Measurements from ENCODE around the gene CTBP2.
"Not testable (repeated sequence)": the region's sequence is repeated elsewhere in the genome, so short reads cannot be mapped to it uniquely, and the experiment has no call there.

Gene CTBP2

DNA sequence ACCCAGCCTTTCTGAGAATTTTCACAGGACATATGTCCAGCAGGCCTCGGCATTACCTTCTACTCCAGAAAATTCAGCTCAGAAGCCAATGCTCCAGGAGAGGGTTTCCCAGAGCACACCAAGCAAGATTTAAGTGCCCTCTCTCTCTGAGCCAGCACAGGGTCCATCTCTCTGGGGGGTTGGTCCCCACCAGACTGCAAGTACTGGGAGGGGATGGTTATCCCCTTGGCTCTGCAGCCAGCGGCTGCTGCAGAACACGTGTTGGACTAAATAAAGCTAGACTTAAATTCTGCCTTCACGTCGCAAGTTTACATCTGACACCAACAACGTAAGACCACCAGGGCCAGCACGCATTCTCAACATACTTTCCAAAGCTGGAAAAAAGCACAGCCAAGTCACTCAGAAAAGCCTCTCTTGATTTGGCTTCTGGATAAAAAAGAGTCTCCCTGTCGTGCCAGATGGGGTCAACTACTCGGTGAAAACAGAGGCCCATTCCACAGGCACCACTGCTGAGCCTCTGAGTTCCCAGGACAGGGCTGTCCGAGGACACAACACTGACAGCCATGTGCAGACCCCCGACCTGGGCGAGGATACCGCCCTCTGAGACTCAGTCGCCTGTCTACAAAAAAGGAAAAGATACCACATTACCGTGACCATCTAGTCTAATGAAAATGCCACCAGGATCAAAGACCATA lies 77.3 kb downstream of the CTBP2 start:
- no peak for DNase-seq

- DNase-seq: not testable (repeated sequence)
Measured at GRCh38 chr10:125082471-125082870, 77.9 kb downstream of the CTBP2 start.

DNA sequence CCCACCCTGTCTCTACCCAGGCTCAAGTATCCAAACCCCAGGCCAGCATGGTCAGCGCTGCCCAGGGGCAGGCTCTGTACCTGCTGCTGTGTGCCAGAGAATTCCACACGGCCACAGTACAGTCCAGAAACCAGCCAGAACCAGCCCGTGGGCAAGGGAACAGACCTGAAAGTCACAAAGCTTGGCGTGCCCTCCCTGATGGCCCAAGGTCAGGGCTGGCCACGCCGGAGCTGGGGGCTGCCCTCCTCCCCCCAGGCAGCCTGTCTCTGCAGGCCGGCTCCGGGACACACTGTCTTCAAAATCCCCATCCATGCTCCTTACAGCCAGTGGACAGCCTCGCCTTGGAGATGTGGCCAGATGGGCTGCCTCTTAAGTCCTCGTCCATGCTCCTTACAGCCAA lies 78.4 kb downstream of the CTBP2 start:
- DNase-seq: no peak

- no peak for DNase-seq
Measured at GRCh38 chr10:125080984-125081383, 79.4 kb downstream of the CTBP2 start.

GRCh38 chr10:125080296-125080695 lies 80.1 kb downstream of the CTBP2 start:
- DNase-seq: no peak

GRCh38 chr10:125079091-125079600 lies 81.2 kb downstream of the CTBP2 start:
- DNase-seq: no peak

GRCh38 chr10:125076891-125077541 lies 83.3 kb downstream of the CTBP2 start:
- DNase-seq: no peak

- no peak for DNase-seq
Measured at GRCh38 chr10:125076121-125076825, 84.1 kb downstream of the CTBP2 start.

- no peak for DNase-seq
Measured at GRCh38 chr10:125073996-125074395, 86.4 kb downstream of the CTBP2 start.

DNA sequence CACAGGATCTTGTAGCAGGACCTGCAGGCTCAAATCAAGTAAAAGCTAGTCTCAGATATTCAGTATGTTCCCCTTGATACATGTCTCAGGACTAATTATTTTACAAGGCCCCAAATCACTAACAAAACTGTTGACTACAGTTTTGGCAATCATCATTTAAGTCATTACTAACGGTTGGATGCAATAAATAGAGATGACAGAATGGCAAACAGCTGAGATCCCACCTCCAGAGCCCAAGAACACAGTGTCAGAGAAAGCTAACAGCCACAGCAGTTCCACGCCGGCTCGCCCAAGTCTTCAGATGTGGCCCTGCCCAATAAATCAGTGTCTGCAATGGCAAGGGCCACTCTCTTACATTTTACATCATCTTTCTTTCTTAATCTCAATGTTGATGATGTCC lies 87.6 kb downstream of the CTBP2 start:
- no peak for DNase-seq

- no peak for DNase-seq
Measured at GRCh38 chr10:125071008-125071407, 89.4 kb downstream of the CTBP2 start.

GRCh38 chr10:125068406-125068805 lies 92.0 kb downstream of the CTBP2 start:
- DNase-seq: no peak

- no peak for DNase-seq
Measured at GRCh38 chr10:125067764-125068163, 92.6 kb downstream of the CTBP2 start.

GRCh38 chr10:125066764-125067450 lies 93.5 kb downstream of the CTBP2 start:
- no peak for DNase-seq

DNA sequence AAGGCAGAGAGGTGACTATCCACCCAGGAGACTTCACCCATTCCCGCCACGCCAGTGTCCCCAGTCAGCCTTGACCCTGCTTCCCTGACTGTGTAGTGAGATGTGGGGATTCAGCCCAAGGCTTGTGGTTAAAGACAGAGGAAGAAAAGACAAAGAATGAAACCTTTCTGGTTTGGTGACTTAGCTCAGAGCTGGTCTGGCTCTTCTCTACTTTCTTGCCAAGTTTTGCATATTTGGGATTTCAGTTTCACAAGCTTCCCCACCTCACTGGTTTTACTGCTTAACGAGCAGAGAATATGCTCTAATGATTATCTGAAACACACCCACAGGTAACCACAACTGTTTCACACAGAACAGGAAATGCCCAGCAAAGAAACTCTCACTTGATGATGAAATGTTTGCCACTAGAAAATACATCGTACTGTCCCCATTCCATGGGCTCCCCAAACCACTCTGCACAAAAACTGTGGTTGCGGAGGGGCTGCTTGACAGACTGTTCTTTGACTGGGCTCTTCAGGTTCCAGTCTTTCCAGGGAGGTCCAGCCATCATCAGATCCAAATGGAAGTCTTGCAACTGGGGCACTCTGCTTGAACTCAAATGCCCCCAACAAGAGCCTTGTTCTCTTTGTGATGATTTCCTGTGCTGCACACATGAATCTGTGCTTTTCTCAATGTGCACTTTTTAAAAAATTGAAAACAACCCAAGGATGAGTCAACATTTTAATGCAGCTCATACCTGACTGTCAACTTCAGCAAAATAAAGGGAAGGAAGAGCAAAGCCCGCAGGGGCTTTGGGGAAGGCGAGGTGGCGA lies 95.5 kb downstream of the CTBP2 start:
- DNase-seq: no peak

DNA sequence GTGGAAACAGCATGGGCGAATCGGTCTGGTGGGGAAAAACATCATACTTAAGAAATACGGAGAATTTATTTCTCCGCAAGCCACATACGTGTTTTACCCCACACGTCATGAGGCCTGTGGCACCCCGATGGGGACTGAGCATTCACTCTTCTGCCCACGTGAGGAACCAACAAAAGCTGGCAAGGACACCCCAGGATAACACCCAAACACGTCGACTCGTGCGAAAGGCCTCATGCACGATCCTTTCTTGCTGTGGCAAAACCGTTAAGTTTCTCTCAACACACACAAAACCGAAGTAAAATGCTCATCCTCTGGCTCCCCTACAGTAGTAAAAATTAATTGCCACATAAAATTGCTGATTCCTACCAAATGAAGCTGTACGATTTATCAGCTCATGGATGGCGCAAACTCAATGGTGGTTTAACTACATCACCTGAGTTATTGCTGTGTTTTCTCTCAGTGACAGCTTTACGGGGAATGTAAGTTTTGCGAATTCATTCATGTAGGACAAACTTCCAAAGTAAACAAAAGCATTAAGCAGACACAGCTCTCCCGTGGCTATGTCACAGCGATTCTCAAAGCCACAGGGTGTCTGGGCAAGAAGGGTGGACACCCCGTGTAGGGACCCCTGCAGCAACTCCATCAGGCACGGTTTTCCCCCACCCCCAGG lies 97.0 kb downstream of the CTBP2 start:
- DNase-seq: no peak

GRCh38 chr10:125062914-125063230 lies 97.5 kb downstream of the CTBP2 start:
- DNase-seq: no peak

DNA sequence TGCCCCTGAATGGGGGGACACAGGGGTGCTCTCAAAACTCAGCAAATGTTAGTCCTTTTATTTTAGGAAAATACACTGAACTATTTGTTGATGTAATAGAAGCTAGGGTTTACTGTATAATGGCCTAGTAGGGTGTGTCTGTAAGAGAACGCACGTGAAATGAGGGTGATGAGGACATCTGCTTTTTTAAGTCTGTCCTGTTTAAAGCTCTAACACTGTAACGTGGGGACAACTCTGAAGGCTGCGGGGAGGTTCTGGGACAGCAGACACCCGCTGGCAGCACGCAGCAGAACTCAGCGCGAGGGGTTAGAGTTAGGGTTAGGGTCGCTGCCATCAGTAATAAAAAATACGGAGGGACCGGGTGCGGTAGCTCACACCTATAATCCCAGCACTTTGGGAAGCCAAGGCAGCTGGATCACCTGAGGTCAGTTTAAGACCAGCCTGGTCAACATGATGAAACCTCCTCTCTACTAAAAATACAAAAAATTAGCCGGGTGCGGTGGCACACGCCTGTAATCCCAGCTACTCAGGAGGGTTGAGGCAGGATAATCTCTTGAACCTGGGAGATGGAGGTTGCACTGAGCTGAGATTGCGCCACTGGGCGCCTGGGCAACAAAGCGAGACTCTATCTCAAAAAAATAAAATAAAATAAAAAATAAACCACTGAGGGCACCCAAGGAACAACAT lies 98.0 kb downstream of the CTBP2 start:
- DNase-seq: no peak

DNA sequence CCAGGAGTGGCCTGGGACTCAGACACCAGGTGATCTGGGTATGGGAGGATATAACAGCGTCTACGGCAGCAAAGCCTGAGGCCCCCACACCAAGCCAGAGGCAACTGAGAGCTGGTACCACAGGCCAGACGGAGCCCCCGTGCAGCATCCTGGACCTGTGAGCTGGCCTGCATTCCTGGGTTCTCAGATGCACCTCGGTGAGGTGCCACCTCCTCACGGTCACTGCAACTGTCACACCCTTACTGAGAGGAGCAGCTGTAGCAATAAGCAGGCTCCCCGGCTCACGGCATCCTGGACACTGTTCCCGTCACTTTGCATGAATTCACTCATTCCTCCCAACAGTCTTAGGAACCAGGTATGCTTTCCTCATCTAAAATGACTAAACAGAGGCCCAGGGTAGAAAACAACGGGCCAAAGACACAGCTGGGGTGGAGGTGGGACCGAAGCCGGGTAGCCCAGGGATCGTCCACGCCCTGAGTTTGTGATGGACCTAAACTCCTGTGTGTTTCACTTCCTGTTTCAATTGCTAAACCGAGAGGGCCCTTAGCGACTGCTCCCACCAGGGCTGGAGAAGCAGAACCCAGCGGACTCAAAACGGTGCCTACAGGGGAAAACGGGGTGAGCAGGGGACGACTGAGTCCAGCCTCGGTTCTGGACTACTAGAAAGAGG lies 98.7 kb downstream of the CTBP2 start:
- DNase-seq: no peak

DNA sequence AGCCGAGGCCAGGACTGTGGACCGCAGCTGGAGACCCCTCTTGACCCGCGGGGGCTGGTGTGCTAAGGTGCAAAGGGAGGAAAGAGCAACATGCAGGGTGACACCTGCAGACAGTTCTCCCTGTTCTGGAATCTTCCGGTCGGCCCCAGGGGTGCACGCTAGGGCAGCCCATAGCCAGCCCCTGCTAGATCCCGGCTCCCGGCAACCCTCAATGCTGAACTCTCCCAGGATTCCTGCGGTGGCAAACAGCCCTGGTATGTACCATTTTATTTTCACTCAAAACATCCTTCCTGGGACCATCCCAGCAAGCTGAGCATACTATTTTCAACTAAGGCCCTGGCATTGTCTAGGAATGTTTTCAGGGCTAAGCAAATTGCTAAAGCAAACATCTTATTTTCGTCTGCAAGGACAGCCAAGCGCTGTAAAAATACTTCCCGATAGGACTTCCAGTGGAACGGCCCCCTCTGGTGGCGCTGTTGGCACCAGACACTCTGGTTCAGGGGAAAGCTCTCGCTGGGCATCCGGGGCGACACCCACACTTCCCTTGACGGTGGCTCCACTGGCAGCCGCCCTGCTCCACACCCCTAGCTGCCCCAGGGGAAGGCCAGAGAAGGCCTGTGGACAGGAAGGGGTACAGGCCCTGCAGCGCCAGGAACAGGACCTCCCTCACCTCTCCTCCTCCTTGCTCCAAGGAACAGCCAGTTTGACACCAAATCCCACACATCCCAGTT lies 99.4 kb downstream of the CTBP2 start:
- no peak for DNase-seq

Data from activated CD4-positive, alpha-beta T cell treated with anti-CD3 and anti-CD28 coated beads for 1 hour (primary cell).